ENCODE data around the gene ZYX.
A peak's percentile ranks its signal among the peaks of the same experiment; 100 is the strongest.

DNA sequence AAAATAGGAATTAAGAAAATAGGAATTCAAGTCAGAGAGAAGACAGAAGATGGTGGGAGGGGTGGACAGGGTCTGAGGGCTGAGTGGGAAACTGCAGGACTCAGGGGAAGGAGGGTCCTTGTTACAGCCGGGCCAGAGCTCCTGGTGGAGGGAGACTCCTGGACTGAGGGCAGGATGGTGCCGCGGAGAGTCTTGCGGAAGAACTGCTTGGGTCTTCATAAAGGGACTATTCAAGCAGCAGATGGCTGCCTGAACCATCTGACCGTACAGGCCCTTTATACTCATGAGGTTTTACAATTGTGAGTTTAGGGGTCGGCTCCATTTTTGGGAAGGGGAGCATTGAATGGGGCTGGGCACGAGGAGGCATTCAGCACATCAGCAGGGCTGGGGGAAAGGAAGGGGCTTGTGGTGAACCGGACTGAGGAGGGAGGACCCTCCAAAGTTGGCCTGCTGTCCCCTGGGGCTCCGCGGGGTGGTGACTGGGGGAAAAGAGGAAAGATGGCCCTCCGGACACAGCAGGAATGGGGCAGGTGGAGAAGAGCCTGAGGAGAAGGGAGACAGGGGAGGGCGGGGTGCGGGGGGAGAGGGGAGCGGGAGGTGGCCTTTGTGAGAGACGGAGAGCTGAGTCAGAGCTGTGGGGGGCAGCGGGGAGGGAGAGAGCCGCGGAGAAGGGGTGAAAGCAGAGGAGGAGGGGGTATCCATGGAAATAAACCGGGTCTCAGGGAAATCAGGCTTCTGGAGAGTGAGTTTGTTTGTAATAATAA is 20.2 kb upstream of the ZYX start:
- no peak for TF ChIP-seq TAF1 (IDR thresholded peaks at IDR 0.05; ENCODE audit: low read depth)
- TF ChIP-seq, protein P1, sequence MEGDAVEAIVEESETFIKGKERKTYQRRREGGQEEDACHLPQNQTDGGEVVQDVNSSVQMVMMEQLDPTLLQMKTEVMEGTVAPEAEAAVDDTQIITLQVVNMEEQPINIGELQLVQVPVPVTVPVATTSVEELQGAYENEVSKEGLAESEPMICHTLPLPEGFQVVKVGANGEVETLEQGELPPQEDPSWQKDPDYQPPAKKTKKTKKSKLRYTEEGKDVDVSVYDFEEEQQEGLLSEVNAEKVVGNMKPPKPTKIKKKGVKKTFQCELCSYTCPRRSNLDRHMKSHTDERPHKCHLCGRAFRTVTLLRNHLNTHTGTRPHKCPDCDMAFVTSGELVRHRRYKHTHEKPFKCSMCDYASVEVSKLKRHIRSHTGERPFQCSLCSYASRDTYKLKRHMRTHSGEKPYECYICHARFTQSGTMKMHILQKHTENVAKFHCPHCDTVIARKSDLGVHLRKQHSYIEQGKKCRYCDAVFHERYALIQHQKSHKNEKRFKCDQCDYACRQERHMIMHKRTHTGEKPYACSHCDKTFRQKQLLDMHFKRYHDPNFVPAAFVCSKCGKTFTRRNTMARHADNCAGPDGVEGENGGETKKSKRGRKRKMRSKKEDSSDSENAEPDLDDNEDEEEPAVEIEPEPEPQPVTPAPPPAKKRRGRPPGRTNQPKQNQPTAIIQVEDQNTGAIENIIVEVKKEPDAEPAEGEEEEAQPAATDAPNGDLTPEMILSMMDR (IDR thresholded peaks at IDR 0.05; ENCODE audit: poor library complexity, severe bottlenecking), result no peak
- peak; percentile 40 for TF ChIP-seq POLR2AphosphoS5 (IDR thresholded peaks at IDR 0.05)
- TF ChIP-seq, protein P2, sequence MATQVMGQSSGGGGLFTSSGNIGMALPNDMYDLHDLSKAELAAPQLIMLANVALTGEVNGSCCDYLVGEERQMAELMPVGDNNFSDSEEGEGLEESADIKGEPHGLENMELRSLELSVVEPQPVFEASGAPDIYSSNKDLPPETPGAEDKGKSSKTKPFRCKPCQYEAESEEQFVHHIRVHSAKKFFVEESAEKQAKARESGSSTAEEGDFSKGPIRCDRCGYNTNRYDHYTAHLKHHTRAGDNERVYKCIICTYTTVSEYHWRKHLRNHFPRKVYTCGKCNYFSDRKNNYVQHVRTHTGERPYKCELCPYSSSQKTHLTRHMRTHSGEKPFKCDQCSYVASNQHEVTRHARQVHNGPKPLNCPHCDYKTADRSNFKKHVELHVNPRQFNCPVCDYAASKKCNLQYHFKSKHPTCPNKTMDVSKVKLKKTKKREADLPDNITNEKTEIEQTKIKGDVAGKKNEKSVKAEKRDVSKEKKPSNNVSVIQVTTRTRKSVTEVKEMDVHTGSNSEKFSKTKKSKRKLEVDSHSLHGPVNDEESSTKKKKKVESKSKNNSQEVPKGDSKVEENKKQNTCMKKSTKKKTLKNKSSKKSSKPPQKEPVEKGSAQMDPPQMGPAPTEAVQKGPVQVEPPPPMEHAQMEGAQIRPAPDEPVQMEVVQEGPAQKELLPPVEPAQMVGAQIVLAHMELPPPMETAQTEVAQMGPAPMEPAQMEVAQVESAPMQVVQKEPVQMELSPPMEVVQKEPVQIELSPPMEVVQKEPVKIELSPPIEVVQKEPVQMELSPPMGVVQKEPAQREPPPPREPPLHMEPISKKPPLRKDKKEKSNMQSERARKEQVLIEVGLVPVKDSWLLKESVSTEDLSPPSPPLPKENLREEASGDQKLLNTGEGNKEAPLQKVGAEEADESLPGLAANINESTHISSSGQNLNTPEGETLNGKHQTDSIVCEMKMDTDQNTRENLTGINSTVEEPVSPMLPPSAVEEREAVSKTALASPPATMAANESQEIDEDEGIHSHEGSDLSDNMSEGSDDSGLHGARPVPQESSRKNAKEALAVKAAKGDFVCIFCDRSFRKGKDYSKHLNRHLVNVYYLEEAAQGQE (IDR thresholded peaks at IDR 0.05; ENCODE audit: borderline replicate concordance), result no peak
- TF ChIP-seq EP300 (conservative IDR thresholded peaks at IDR 0.05; ENCODE audit: poor library complexity, severe bottlenecking), result no peak
- no peak for TF ChIP-seq EZH2 (IDR thresholded peaks at IDR 0.05; ENCODE audit: borderline replicate concordance, insufficient read depth, low read length, poor library complexity, severe bottlenecking)
- no peak for TF ChIP-seq RAD21 (conservative IDR thresholded peaks at IDR 0.05)
- no peak for TF ChIP-seq MXI1 (conservative IDR thresholded peaks at IDR 0.05; ENCODE audit: poor library complexity, severe bottlenecking)
